Measurements from ENCODE around the gene HOMER3.

DNA sequence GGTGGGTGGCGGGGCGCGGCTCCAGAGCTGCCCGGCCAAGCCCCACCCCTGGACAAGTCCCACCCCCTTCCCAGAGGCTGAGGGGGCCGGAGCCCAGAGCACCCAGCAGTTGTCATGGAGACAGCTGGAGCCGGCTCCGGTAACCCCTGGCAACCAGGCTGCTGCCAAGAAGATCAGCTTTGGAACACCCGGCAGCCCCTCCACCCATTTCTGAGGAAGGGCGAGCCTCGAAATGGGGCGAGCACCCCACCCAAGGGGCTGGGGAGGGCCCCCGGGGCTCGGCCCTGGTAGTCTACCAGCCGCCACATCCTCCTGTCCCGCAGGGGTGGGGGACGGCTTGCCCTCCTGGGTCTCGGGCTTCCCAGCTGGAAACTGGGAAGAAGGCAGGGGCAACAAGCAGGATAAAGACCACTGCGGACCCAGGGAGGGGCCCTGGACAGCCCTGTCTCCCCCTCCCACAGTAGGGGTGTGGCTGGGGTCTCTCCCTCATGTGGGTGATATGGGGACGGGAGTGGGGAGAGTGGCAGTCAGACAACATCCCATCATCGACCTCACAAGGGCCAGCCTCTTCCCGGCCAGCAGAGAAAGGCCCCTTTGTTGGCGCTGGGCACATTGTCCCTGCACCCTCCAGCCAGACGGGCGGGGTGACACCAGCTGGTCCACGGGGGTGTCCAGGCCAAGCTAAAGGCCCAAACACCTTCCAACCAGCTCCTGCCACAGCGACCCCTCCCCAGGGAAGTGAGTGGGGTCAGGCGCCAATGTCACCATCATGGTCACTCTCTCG lies 46.6 kb downstream of the HOMER3 start:
- TF ChIP-seq, protein P1, sequence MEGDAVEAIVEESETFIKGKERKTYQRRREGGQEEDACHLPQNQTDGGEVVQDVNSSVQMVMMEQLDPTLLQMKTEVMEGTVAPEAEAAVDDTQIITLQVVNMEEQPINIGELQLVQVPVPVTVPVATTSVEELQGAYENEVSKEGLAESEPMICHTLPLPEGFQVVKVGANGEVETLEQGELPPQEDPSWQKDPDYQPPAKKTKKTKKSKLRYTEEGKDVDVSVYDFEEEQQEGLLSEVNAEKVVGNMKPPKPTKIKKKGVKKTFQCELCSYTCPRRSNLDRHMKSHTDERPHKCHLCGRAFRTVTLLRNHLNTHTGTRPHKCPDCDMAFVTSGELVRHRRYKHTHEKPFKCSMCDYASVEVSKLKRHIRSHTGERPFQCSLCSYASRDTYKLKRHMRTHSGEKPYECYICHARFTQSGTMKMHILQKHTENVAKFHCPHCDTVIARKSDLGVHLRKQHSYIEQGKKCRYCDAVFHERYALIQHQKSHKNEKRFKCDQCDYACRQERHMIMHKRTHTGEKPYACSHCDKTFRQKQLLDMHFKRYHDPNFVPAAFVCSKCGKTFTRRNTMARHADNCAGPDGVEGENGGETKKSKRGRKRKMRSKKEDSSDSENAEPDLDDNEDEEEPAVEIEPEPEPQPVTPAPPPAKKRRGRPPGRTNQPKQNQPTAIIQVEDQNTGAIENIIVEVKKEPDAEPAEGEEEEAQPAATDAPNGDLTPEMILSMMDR (IDR thresholded peaks at IDR 0.05) = no peak
- TF ChIP-seq EZH2 (IDR thresholded peaks at IDR 0.05) = no peak
